Activated naive CD8-positive, alpha-beta T cell (primary cell): ENCODE results near the gene ZC3H13.

Source experiments
- H3K27ac Mint-ChIP-seq: one replicate; pipeline ENCODE4 v1.8.0; 2021; ENCODE audit warnings: mixed read lengths
- H3K27me3 Mint-ChIP-seq: one replicate; pipeline ENCODE4 v1.8.0; 2021; ENCODE audit warnings: mixed read lengths
- H3K36me3 Mint-ChIP-seq: one replicate; pipeline ENCODE4 v1.8.0; 2021; ENCODE audit warnings: mixed read lengths
- H3K4me1 Mint-ChIP-seq: one replicate; pipeline ENCODE4 v1.8.0; 2021; ENCODE audit warnings: low read depth, mixed read lengths
- H3K4me3 Mint-ChIP-seq: one replicate; pipeline ENCODE4 v1.8.0; 2021; ENCODE audit warnings: mild to moderate bottlenecking, mixed read lengths
- H3K9me3 Mint-ChIP-seq: one replicate; pipeline ENCODE4 v1.8.0; 2021; ENCODE audit warnings: low read depth, mixed read lengths

Gene ZC3H13

GRCh38 chr13:46082324-46082723 lies 29.8 kb upstream of the ZC3H13 start:
- no peaks in the 10 kb centered on the region for H3K9me3 Mint-ChIP-seq
- H3K4me3 Mint-ChIP-seq, result no peak overlapping the region
- no peaks in the 10 kb centered on the region for H3K36me3 Mint-ChIP-seq

GRCh38 chr13:46079770-46080169 lies 27.2 kb upstream of the ZC3H13 start:
- Mint-ChIP-seq H3K27ac (no peak overlapping the region), H3K36me3 (no peaks in the 10 kb centered on the region), H3K27me3 (no peaks in the 10 kb centered on the region), H3K4me1 (peaks cover 9% of the 10 kb centered on the region), H3K9me3 (no peaks in the 10 kb centered on the region), H3K4me3 (no peak overlapping the region)

More at GRCh38 chr13:46082324-46082723, 29.8 kb upstream of the ZC3H13 start:
- Mint-ChIP-seq H3K27me3 (no peaks in the 10 kb centered on the region), H3K4me1 (peaks cover 9% of the 10 kb centered on the region), H3K27ac (no peak overlapping the region)

- Mint-ChIP-seq H3K36me3 (no peaks in the 10 kb centered on the region), H3K9me3 (no peaks in the 10 kb centered on the region), H3K27ac (no peak overlapping the region), H3K4me1 (peaks cover 9% of the 10 kb centered on the region), H3K4me3 (no peak overlapping the region), H3K27me3 (no peaks in the 10 kb centered on the region)
These were observed 24.7 kb upstream of the ZC3H13 start for GRCh38 chr13:46077265-46077664.

GRCh38 chr13:46076827-46077226 lies 24.3 kb upstream of the ZC3H13 start:
- H3K27ac Mint-ChIP-seq, result no peak overlapping the region
- H3K36me3 Mint-ChIP-seq, result no peaks in the 10 kb centered on the region
- H3K9me3 Mint-ChIP-seq, result no peaks in the 10 kb centered on the region
- H3K4me1 Mint-ChIP-seq, result peaks cover 9% of the 10 kb centered on the region
- H3K4me3 Mint-ChIP-seq, result no peak overlapping the region
- H3K27me3 Mint-ChIP-seq, result no peaks in the 10 kb centered on the region

- Mint-ChIP-seq H3K9me3 (no peaks in the 10 kb centered on the region), H3K4me1 (peaks cover 9% of the 10 kb centered on the region), H3K36me3 (no peaks in the 10 kb centered on the region), H3K4me3 (no peak overlapping the region), H3K27me3 (no peaks in the 10 kb centered on the region), H3K27ac (no peak overlapping the region)
These were observed 23.3 kb upstream of the ZC3H13 start for GRCh38 chr13:46075811-46076210.

- H3K36me3 Mint-ChIP-seq, result no peaks in the 10 kb centered on the region
- peaks cover 2% of the 10 kb centered on the region for H3K27me3 Mint-ChIP-seq
- no peak overlapping the region for H3K27ac Mint-ChIP-seq
- no peak overlapping the region for H3K4me3 Mint-ChIP-seq
- H3K4me1 Mint-ChIP-seq, result no peaks in the 10 kb centered on the region
- no peaks in the 10 kb centered on the region for H3K9me3 Mint-ChIP-seq
These were observed 19.2 kb upstream of the ZC3H13 start for GRCh38 chr13:46071590-46072249.

- Mint-ChIP-seq H3K4me1 (no peaks in the 10 kb centered on the region), H3K27ac (no peak overlapping the region), H3K9me3 (peaks cover 4% of the 10 kb centered on the region), H3K27me3 (peaks cover 5% of the 10 kb centered on the region), H3K36me3 (peaks cover 3% of the 10 kb centered on the region), H3K4me3 (no peak overlapping the region)
These were observed 10.7 kb upstream of the ZC3H13 start for GRCh38 chr13:46063292-46063691.

GRCh38 chr13:46062185-46062584 lies 9.6 kb upstream of the ZC3H13 start:
- H3K4me3 Mint-ChIP-seq, result no peak overlapping the region
- H3K4me1 Mint-ChIP-seq, result no peaks in the 10 kb centered on the region
- H3K27ac Mint-ChIP-seq, result no peak overlapping the region
- peaks cover 3% of the 10 kb centered on the region for H3K36me3 Mint-ChIP-seq
- peaks cover 5% of the 10 kb centered on the region for H3K27me3 Mint-ChIP-seq
- peaks cover 4% of the 10 kb centered on the region for H3K9me3 Mint-ChIP-seq

- Mint-ChIP-seq H3K27me3 (peaks cover 11% of the 10 kb centered on the region), H3K4me1 (no peaks in the 10 kb centered on the region), H3K4me3 (no peak overlapping the region), H3K36me3 (peaks cover 9% of the 10 kb centered on the region), H3K9me3 (peaks cover 4% of the 10 kb centered on the region), H3K27ac (no peak overlapping the region)
These were observed 6.9 kb upstream of the ZC3H13 start for GRCh38 chr13:46059405-46059804.

GRCh38 chr13:46058268-46058667 lies 5.7 kb upstream of the ZC3H13 start:
- Mint-ChIP-seq H3K36me3 (peaks cover 7% of the 10 kb centered on the region), H3K27me3 (peaks cover 12% of the 10 kb centered on the region), H3K4me3 (no peak overlapping the region), H3K4me1 (peaks cover 6% of the 10 kb centered on the region), H3K9me3 (peaks cover under 1% of the 10 kb centered on the region), H3K27ac (no peak overlapping the region)

GRCh38 chr13:46057256-46058015 lies 4.9 kb upstream of the ZC3H13 start:
- Mint-ChIP-seq H3K4me3 (no peak overlapping the region), H3K9me3 (no peaks in the 10 kb centered on the region), H3K36me3 (peaks cover 6% of the 10 kb centered on the region), H3K27ac (no peak overlapping the region), H3K27me3 (peaks cover 11% of the 10 kb centered on the region), H3K4me1 (peaks cover 12% of the 10 kb centered on the region)

GRCh38 chr13:46053162-46054012 lies 841 bp upstream of the ZC3H13 start:
- H3K4me1 Mint-ChIP-seq, result peaks cover 35% of the 10 kb centered on the region
- peak overlapping the region; percentile 94 for H3K27ac Mint-ChIP-seq

GRCh38 chr13:46051968-46052318 lies 603 bp downstream of the ZC3H13 start:
- Mint-ChIP-seq H3K36me3 (peaks cover 8% of the 10 kb centered on the region), H3K27ac (peak overlapping the region; percentile 94), H3K9me3 (no peaks in the 10 kb centered on the region), H3K4me3 (peak overlapping the region; percentile 92), H3K27me3 (peaks cover 11% of the 10 kb centered on the region), H3K4me1 (peaks cover 43% of the 10 kb centered on the region)

More at GRCh38 chr13:46053162-46054012, 841 bp upstream of the ZC3H13 start:
- Mint-ChIP-seq H3K9me3 (no peaks in the 10 kb centered on the region), H3K4me3 (peak overlapping the region; percentile 92), H3K36me3 (peaks cover 8% of the 10 kb centered on the region), H3K27me3 (peaks cover 11% of the 10 kb centered on the region)

- H3K36me3 Mint-ChIP-seq, result peaks cover 2% of the 10 kb centered on the region
- H3K4me1 Mint-ChIP-seq, result peaks cover 48% of the 10 kb centered on the region
- peaks cover 4% of the 10 kb centered on the region for H3K27me3 Mint-ChIP-seq
- no peak overlapping the region for H3K27ac Mint-ChIP-seq
- H3K4me3 Mint-ChIP-seq, result peak overlapping the region; percentile 92
- no peaks in the 10 kb centered on the region for H3K9me3 Mint-ChIP-seq
These were observed 1.8 kb downstream of the ZC3H13 start for GRCh38 chr13:46050771-46051170.

- Mint-ChIP-seq H3K4me1 (peaks cover 38% of the 10 kb centered on the region), H3K4me3 (no peak overlapping the region), H3K27ac (no peak overlapping the region), H3K9me3 (no peaks in the 10 kb centered on the region), H3K36me3 (peaks cover 7% of the 10 kb centered on the region), H3K27me3 (no peaks in the 10 kb centered on the region)
These were observed 7.1 kb downstream of the ZC3H13 start for GRCh38 chr13:46045424-46045823.
